Erythroblast (primary cell): Measurements from ENCODE around the gene NIPSNAP3A.
"Not testable (repeated sequence)": the region's sequence is repeated elsewhere in the genome, so short reads cannot be mapped to it uniquely, and the experiment has no call there.

Experiments used
- DNase-seq, 2 experiments: peaks; one replicate each; lab custom pipeline; 2025; lab: John Stamatoyannopoulos, UW
- GATA1 ChIP-seq: IDR thresholded peaks from 2 replicates; pipeline ENCODE4 v1.6.1; 2011; ENCODE audit warnings: low read depth, mild to moderate bottlenecking, control low read depth, low read length, moderate library complexity
- POLR2A ChIP-seq: IDR thresholded peaks from 2 replicates; pipeline ENCODE4 v1.6.1; 2011; ENCODE audit warnings: mild to moderate bottlenecking, low read length

NIPSNAP3A gene

DNA sequence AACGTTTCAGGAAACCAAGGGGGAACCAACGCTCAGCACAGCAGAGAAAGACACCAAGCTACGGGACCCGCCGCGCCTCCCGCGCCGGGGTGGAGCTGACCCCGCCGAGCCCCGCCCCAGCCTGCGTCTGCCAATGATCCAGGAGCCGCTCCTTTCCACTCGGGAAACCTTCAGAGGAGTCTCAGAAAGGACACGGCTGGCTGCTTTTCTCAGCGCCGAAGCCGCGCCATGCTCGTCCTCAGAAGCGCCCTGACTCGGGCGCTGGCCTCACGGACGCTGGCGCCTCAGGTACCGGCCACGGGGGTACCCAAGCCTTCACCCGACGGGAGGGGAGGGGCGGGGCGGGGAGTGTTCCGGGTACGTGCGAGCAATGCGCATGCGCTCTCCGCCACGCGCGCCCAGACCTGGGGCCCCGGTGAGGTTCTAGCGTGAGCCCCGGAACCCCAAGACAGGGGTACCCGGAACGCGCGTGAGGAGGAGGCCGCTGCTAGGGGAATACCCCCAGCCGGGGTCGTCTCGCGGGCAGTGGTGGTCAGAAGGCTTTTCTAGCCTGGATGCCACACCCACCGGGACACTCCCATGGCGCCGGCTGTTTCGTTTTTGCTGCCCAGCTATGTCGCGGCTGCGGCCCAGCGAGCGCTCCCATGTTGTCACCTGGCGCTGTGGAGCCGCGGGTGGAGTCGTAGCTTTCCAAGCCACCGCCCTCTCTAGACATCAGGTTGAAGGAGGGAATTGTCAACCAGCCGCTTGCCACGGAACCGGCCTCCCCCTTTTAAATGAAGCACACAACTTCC is at the start of gene NIPSNAP3A:
Gene NIPSNAP3A, plus strand, starts transcription at position 119 of the 794 bp plus-strand sequence. Its CDS starts 110 bp downstream, at position 229.
- TF ChIP-seq POLR2A (peak; percentile 84), GATA1 (no peak)
- DNase-seq, result peak; percentile 88 to 92

- no peak for TF ChIP-seq GATA1
- no peak for TF ChIP-seq POLR2A
- no peak for DNase-seq
Measured at GRCh38 chr9:104700306-104700705, 47.2 kb upstream of the NIPSNAP3A start.

DNA sequence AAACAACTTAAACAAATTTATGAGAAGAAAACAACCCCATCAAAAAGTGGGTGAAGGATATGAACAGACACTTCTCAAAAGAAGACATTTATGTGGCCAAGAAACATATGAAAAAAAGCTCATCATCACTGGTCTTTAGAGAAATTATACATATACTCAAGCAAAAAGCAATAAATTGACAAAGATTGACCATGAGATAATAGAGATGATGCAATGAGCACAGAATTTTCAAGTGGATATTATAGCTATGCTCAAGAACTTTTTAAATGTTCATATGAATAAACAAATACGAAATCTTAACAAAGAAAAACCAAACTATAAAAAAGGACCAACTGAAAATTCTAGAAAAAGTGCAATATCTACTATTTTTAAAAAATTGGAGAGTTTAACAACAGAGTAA is 38.7 kb upstream of the NIPSNAP3A start:
- not testable (repeated sequence) for DNase-seq

DNA sequence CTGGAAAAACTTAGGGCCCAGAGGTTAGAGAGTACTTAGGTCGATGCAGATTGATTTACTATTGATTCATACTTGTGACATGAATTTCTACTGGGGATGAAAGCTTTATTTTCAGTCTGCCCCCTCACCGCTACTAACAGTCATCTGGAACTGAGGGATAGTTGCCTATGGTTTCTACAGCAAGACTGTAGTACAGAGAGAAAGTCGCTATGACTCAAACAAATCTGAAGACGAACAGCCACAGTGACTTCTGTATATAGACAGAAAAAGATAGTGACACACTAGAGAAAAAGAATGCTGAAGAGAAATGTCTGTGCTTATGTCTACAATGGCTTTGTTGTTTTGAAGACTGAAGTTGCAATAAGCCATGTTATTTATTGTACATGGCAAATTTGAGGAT is 35.9 kb upstream of the NIPSNAP3A start:
- TF ChIP-seq POLR2A, result no peak
- no peak for DNase-seq

DNA sequence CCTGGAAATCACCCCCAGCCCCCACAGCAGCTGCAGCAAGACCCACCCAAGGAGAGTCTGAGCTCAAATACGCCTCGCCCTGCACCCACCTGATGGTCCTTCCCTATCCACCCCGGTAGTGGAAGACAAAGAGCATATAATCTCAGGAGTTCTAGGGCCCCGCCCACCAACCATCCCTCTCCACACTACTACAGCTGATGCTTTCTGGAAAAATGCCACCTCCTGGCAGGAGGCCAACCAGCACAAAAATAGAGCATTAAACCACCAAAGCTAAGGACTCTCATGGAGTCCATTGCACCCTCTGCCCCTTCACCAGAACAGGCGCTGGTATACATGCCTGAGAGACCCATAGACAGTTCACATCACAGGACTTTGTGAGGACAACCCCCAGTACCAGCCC is 22.5 kb upstream of the NIPSNAP3A start:
- no peak for TF ChIP-seq GATA1
- no peak for TF ChIP-seq POLR2A

DNA sequence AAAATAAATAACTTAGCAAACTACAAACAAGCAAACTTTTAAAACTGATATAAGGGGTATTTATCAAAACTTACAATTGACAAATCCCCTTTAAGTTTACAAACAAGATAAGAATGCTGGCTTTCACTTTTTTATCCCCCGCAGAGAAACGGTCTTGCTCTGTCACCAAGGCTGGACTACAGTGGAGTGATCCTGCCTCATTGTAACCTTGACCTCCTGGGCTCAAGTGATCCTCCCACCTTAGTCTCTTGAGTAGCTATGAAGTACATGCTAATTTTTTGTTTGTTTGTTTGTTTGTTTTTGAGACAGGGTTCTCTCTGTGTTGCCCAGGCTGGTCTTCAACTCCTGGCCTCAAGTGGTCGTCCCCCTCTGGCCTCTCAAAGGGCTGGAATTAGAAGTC is 9.0 kb upstream of the NIPSNAP3A start:
- TF ChIP-seq GATA1 (no peak), POLR2A (no peak)
- DNase-seq, result no peak

More for the DNA sequence above, 22.5 kb upstream of the NIPSNAP3A start:
- DNase-seq, result no peak

GRCh38 chr9:104740621-104741020 is 6.9 kb upstream of the NIPSNAP3A start:
- TF ChIP-seq POLR2A (no peak), GATA1 (no peak)
- no peak for DNase-seq

DNA sequence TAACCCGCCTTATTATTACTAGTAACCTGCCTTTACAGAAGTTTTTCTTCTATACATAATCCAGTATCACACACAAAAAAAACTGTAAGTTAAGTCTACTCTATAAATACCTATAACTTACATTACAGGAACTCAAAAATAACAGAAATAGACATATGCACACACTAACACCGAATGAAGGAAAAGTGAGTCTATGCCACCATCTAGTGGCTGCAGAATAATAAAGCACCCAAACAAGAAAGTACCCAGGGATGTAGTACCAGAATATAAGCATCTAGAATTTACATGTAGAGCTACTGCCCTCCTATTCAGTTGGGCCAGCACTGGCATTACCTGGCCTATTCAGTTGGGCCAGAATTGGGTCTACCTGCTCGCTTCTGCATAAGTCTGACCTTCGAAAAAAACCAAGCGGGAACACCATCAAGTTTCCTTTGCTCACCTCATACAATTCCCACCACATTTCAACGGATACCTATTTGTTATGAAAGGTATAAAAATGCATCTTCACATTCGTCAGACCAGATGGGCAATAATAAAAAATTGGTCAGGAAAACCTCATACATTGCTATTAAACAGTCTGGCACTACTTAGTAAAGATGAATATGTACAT is 4.0 kb upstream of the NIPSNAP3A start:
- peak; percentile 79 to 87 for DNase-seq
- TF ChIP-seq POLR2A, result no peak

DNA sequence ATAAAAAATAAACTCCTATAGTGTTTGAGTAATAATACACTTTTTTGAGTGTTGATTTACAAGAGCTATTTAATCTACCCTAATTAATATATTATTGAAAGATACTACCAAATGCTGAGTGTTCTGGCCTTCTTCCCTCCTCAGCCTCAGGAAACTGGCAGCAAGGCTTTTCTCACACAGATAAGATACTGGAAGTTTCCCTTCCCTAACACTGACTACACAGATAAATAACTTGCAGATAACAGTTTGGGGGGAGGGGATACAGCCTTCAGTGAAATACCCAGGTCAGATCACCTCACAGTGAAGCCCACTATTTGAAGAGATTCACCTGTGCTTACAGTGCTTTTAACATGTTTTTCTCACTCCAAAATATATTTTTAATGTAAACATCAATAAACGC is 1.6 kb upstream of the NIPSNAP3A start:
- peak; percentile 48 to 53 for DNase-seq
- TF ChIP-seq POLR2A, result no peak
- TF ChIP-seq GATA1, result no peak

- TF ChIP-seq GATA1 (no peak), POLR2A (no peak)
- no peak for DNase-seq
Measured at GRCh38 chr9:104746285-104746684, 1.2 kb upstream of the NIPSNAP3A start.

GRCh38 chr9:104746798-104747197 is 685 bp upstream of the NIPSNAP3A start:
- DNase-seq, result peak in 1 of 2 experiments; percentile 43
- TF ChIP-seq POLR2A (no peak), GATA1 (no peak)

DNA sequence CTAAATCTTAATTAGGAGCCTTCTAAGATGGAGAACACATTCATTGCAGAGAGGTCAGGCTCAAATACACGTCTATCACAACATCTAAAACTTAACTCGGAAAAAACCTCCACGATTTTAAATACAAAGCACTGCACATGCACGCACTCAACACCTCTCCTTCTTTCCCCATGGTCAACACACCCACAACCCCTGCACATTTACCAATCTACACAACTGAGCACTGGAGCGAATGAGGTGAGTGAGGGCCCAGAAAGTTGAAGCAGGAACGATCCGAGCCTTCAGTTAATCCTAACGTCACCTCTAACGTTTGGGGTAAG is 278 bp upstream of the NIPSNAP3A start:
- TF ChIP-seq GATA1 (no peak), POLR2A (no peak)
- DNase-seq, result no peak

DNA sequence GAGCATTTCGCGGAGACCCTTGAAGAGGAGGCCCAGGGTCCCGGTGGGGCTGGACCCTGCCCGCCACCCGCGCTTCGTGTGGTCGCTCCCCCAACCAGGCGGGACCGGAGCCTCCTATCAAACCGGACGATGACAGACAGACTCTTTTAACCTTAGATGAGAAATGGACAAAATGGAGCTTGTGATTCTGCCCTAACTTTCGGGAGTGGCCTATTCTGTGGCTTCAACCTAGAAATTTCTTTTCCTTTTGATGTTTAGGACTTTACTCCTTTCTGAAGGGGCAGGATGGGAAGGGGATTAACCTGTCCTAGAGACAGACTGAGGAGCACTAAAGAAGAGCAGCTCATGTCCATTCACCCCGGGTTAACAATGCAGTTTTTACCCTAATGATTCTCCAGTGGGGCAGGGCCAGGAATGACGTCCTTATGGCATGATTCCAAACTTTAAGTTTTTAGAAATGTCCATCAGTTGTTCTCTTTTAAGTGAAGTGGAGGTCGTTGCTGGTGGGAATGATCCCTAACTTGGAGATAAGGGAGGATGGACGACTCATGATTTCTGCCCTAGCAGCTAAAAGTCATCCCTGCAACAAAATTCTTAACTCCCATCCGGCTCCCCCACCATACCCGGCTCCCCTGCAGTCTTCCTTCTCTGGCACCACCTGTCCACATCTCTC is 1.0 kb downstream of the NIPSNAP3A start:
- DNase-seq, result peak; percentile 58 to 73

DNA sequence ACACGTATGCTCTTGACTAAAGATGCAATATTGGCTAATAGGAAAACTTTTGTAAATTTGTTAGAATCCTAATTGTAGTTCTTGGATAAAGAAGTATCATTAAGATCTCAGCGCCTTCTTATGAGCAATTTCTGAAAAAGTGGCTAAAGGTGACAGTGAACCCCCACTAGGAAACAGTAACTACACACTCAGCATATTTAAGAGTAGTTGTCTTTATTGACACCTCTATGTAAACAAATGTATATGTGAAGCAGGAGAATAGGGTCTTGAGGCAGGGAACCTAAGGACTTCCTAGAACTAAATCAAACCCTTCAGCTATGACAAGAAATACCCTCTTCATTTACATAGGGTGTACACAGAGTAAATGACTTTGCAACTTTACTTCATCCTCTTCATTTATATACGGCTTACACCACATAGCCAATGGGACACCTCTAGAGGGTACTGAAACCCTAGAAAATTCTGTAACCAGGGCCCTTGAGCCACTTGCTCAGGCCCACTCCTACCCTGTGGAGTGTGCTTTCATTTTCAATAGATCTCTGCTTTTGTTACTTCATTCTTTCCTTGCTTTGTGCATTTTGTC is 2.8 kb downstream of the NIPSNAP3A start:
- TF ChIP-seq POLR2A (no peak), GATA1 (no peak)
- peak; percentile 47 to 63 for DNase-seq

More for the DNA sequence above, 1.0 kb downstream of the NIPSNAP3A start:
- TF ChIP-seq POLR2A, result no peak
- TF ChIP-seq GATA1, result no peak

DNA sequence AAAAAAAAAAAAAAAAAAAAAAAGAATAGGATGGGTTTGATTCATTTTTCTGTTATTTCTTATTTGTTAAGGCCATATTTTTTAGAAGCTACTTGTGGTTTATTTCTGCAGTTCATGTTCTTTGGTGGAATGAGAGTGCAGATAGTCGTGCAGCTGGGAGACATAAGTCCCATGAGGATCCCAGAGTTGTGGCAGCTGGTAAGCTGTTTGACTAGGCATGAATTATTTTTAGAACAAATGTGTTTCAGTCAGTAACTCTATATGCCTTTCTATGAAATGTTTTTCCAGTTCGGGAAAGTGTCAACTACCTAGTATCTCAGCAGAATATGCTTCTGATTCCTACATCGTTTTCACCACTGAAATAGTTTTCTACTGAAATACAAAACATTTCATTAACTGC is 11.5 kb downstream of the NIPSNAP3A start:
- no peak for TF ChIP-seq POLR2A
- TF ChIP-seq GATA1, result no peak
- no peak for DNase-seq
